WTC11 (cell line): Measurements from ENCODE around the gene TAF6. TPM values are rescaled to one million over a fixed set of nuclear protein-coding genes. Genes with fewer than 3 reads are reported as not detected.
A peak's percentile ranks its signal among the peaks of the same experiment; 100 is the strongest.

ENCODE experiments used
- ATAC-seq: fragments of 200-7000 bp; cut with Tn5 transposase; 2 replicates; pipeline ENCODE4 v1.10.0; 2021; ENCODE audit warnings: mild to moderate bottlenecking, moderate library complexity
- CTCF ChIA-PET: fragments of 300-600 bp; sonication (Branson Sonifier 250); formaldehyde crosslinking; loops from one replicate; lab custom pipeline; 2021; ENCODE audit warnings: antibody characterized with exemption; lab: Charles Lee
- POLR2A ChIA-PET: fragments of 350-600 bp; sonication (Branson Sonifier 250); formaldehyde crosslinking; loops from one replicate; lab custom pipeline; 2021; ENCODE audit warnings: antibody characterized with exemption; lab: Charles Lee
- DNase-seq: peaks from one replicate; pipeline ENCODE4 v3.0.0; 2021; ENCODE audit warnings: low spot score
- H3K27ac Mint-ChIP-seq: 2 replicates; pipeline ENCODE4 v1.8.0; 2021; ENCODE audit warnings: mixed read lengths
- H3K27me3 Mint-ChIP-seq: 2 replicates; pipeline ENCODE4 v1.8.0; 2021; ENCODE audit warnings: low read depth, mild to moderate bottlenecking, moderate library complexity, mixed read lengths
- H3K36me3 Mint-ChIP-seq: 2 replicates; pipeline ENCODE4 v1.8.0; 2021; ENCODE audit warnings: mixed read lengths
- H3K4me1 Mint-ChIP-seq: 2 replicates; pipeline ENCODE4 v1.8.0; 2022; ENCODE audit warnings: mixed read lengths
- H3K4me3 Mint-ChIP-seq: 2 replicates; pipeline ENCODE4 v1.8.0; 2021; ENCODE audit warnings: mild to moderate bottlenecking, moderate library complexity, mixed read lengths
- H3K9me3 Mint-ChIP-seq: 2 replicates; pipeline ENCODE4 v1.8.0; 2021; ENCODE audit warnings: mixed read lengths
- ARID4B ChIP-seq: sonication (generic); formaldehyde crosslinking; IDR thresholded peaks from 2 replicates; pipeline ENCODE4 v1.8.0; 2023; ENCODE audit warnings: missing genetic modification reagents, mild to moderate bottlenecking, borderline replicate concordance
- ATF3 ChIP-seq: sonication (generic); formaldehyde crosslinking; conservative IDR thresholded peaks from 2 replicates; pipeline ENCODE4 v1.8.1; 2022; ENCODE audit warnings: mild to moderate bottlenecking, missing genetic modification reagents
- E2F5 ChIP-seq: sonication (generic); formaldehyde crosslinking; IDR thresholded peaks from 2 replicates; pipeline ENCODE4 v1.8.1; 2022; ENCODE audit warnings: mild to moderate bottlenecking, moderate library complexity, missing genetic modification reagents
- ERG ChIP-seq: fragments of 250-450 bp; sonication (Bioruptor Pico); IDR thresholded peaks from 2 replicates; pipeline ENCODE4 v1.8.0; 2021; ENCODE audit warnings: mild to moderate bottlenecking
- FOXK1 ChIP-seq: sonication (generic); formaldehyde crosslinking; IDR thresholded peaks from 2 replicates; pipeline ENCODE4 v1.8.0; 2022; ENCODE audit warnings: mild to moderate bottlenecking, moderate library complexity, missing genetic modification reagents
- GABPB1 ChIP-seq: sonication (generic); formaldehyde crosslinking; IDR thresholded peaks from 2 replicates; pipeline ENCODE4 v1.8.1; 2023; ENCODE audit warnings: mild to moderate bottlenecking, missing genetic modification reagents
- GRHL2 ChIP-seq: fragments of 250-450 bp; sonication (Bioruptor Pico); IDR thresholded peaks from 2 replicates; pipeline ENCODE4 v1.8.0; 2022; ENCODE audit warnings: mild to moderate bottlenecking, moderate library complexity; ENCODE audit not compliant: insufficient replicate concordance, severe bottlenecking
- IRF2 ChIP-seq: sonication (generic); formaldehyde crosslinking; IDR thresholded peaks from 2 replicates; pipeline ENCODE4 v1.8.0; 2022; ENCODE audit warnings: low read depth, missing genetic modification reagents, borderline replicate concordance
- NFE2L1 ChIP-seq: sonication (generic); formaldehyde crosslinking; IDR thresholded peaks from 2 replicates; pipeline ENCODE4 v1.8.1; 2023; ENCODE audit warnings: missing genetic modification reagents
- OVOL2 ChIP-seq: fragments of 250-450 bp; sonication (Bioruptor Pico); IDR thresholded peaks from 2 replicates; pipeline ENCODE4 v1.9.0; 2021; ENCODE audit warnings: mild to moderate bottlenecking, borderline replicate concordance
- PRDM15 ChIP-seq: sonication (generic); formaldehyde crosslinking; IDR thresholded peaks from 2 replicates; pipeline ENCODE4 v1.8.0; 2022; ENCODE audit warnings: missing genetic modification reagents
- RORB ChIP-seq: fragments of 250-450 bp; sonication (Bioruptor Pico); IDR thresholded peaks from 2 replicates; pipeline ENCODE4 v1.9.0; 2021; ENCODE audit warnings: mild to moderate bottlenecking
- ZMAT4 ChIP-seq: fragments of 250-450 bp; sonication (Bioruptor Pico); IDR thresholded peaks from 2 replicates; pipeline ENCODE4 v1.9.0; 2021; ENCODE audit warnings: mild to moderate bottlenecking
- ZNF138 ChIP-seq: sonication (generic); formaldehyde crosslinking; conservative IDR thresholded peaks from 2 replicates; pipeline ENCODE4 v1.8.1; 2022; ENCODE audit warnings: mild to moderate bottlenecking, moderate library complexity, missing genetic modification reagents
- ZNF219 ChIP-seq: sonication (generic); formaldehyde crosslinking; IDR thresholded peaks from 2 replicates; pipeline ENCODE4 v1.8.0; 2023; ENCODE audit warnings: missing genetic modification reagents, mild to moderate bottlenecking, borderline replicate concordance
- ZNF232 ChIP-seq: sonication (generic); formaldehyde crosslinking; IDR thresholded peaks from 2 replicates; pipeline ENCODE4 v1.8.0; 2022; ENCODE audit warnings: mild to moderate bottlenecking, missing genetic modification reagents
- ZNF425 ChIP-seq: fragments of 250-450 bp; sonication (Bioruptor Pico); conservative IDR thresholded peaks from 2 replicates; pipeline ENCODE4 v1.9.0; 2021; ENCODE audit warnings: mild to moderate bottlenecking
- total RNA-seq: library from RNA; stranded (reverse); gene quantifications from 3 replicates; pipeline ENCODE4 v1.2.3, GENCODE V29; 2021

TAF6 gene
- total RNA-seq, 1 experiment from 2014 or later: 121 TPM

- CTCF ChIA-PET: interaction anchor here (0.8 to 4.9 kb wide), 18 partner anchors 9 to 152 kb away, joined by 3 to 54 read pairs (median 4); partner anchors contain the start of genes AP4M1, GAL3ST4, GPC2 and LAMTOR4
- Mint-ChIP-seq H3K9me3 (no peaks in the 10 kb centered on the region), H3K4me3 (no peak overlapping the region), H3K27me3 (peaks cover 15% of the 10 kb centered on the region), H3K36me3 (no peaks in the 10 kb centered on the region)
- POLR2A ChIA-PET: interaction anchor here (1.0 kb wide), 2 partner anchors 23 to 30 kb away, joined by 3 to 6 read pairs; partner anchors contain the start of gene AP4M1
- DNase-seq (no peak), ATAC-seq (no peak)
- TF ChIP-seq ARID4B (CRISPR knock-in tag): no peak
- no peak for TF ChIP-seq RORB (CRISPR knock-in tag)
- TF ChIP-seq ZNF219 (CRISPR knock-in tag): no peak
- TF ChIP-seq NFE2L1 (CRISPR knock-in tag): no peak
- TF ChIP-seq OVOL2 (CRISPR knock-in tag): no peak
- TF ChIP-seq ATF3 (CRISPR knock-in tag): no peak
- no peak for TF ChIP-seq E2F5 (CRISPR knock-in tag)
- no peak for TF ChIP-seq ZNF138 (CRISPR knock-in tag)
- no peak for TF ChIP-seq GABPB1
- TF ChIP-seq ZMAT4 (CRISPR knock-in tag): no peak
- no peak for TF ChIP-seq PRDM15 (CRISPR knock-in tag)
- no peak for TF ChIP-seq ZNF232 (CRISPR knock-in tag)
- TF ChIP-seq, all 79 proteins: peak for 0
- no peak overlapping the region for H3K27ac Mint-ChIP-seq
- H3K4me1 Mint-ChIP-seq: peaks cover 7% of the 10 kb centered on the region
Measured at GRCh38 chr7:100132126-100132525, 13.0 kb upstream of the TAF6 start.

- H3K27ac Mint-ChIP-seq: no peak overlapping the region
- CTCF ChIA-PET: interaction anchor here (0.6 to 4.9 kb wide), 39 partner anchors 8 to 1605 kb away, joined by 3 to 54 read pairs (median 4); partner anchors contain the start of genes AP4M1, GAL3ST4, GJC3 and GPC2
- ATAC-seq: peak; percentile 56
- peak overlapping the region; percentile 35; the same call in 1 of the 2 replicates for H3K4me3 Mint-ChIP-seq
- peak; percentile 96 for DNase-seq
- no peaks in the 10 kb centered on the region for H3K36me3 Mint-ChIP-seq
- H3K27me3 Mint-ChIP-seq: peaks cover 15% of the 10 kb centered on the region
- POLR2A ChIA-PET: interaction anchor here (0.7 to 1.7 kb wide), 5 partner anchors 18 to 49 kb away, joined by 3 to 11 read pairs (median 4); partner anchors contain the start of genes AP4M1, GAL3ST4, GPC2 and LAMTOR4
- no peaks in the 10 kb centered on the region for H3K9me3 Mint-ChIP-seq
- peaks cover 7% of the 10 kb centered on the region for H3K4me1 Mint-ChIP-seq
- TF ChIP-seq GRHL2 (CRISPR knock-in tag): no peak
- TF ChIP-seq FOXK1 (CRISPR knock-in tag): no peak
- TF ChIP-seq ERG (CRISPR knock-in tag): no peak
- TF ChIP-seq IRF2 (CRISPR knock-in tag): no peak
- TF ChIP-seq ZNF425: no peak
- no peak for TF ChIP-seq NFE2L1 (CRISPR knock-in tag)
Measured at GRCh38 chr7:100130608-100131453, 11.7 kb upstream of the TAF6 start.
